Hematopoietic multipotent progenitor cell treated with erythropoietin and hydrocortisone succinate and interleukin-3 and kit ligand, for 4 days (in vitro differentiated cells): ENCODE results near the gene KCNMB4.

Experiments
- DNase-seq: peaks from one replicate; pipeline ENCODE4 v3.0.0-alpha.2; 2015

Gene KCNMB4

GRCh38 chr12:70365648-70366518 is at the start of gene KCNMB4:
KCNMB4 (plus strand) TSS chr12:70366290; CDS start chr12:70366735, 445 bp downstream.
- peak; percentile 60 for DNase-seq

- peak; percentile 71 for DNase-seq
Measured at GRCh38 chr12:70317781-70318180, 48.3 kb upstream of the KCNMB4 start.

- DNase-seq = peak; percentile 7
Measured at GRCh38 chr12:70319605-70320004, 46.5 kb upstream of the KCNMB4 start.

GRCh38 chr12:70321191-70321590 is 44.9 kb upstream of the KCNMB4 start:
- peak; percentile 32 for DNase-seq

GRCh38 chr12:70327541-70327940 is 38.5 kb upstream of the KCNMB4 start:
- DNase-seq = no peak

GRCh38 chr12:70329728-70330127 is 36.4 kb upstream of the KCNMB4 start:
- DNase-seq = no peak

GRCh38 chr12:70330158-70330557 is 35.9 kb upstream of the KCNMB4 start:
- no peak for DNase-seq

GRCh38 chr12:70332236-70332635 is 33.9 kb upstream of the KCNMB4 start:
- no peak for DNase-seq

- DNase-seq = no peak
Measured at GRCh38 chr12:70334742-70335141, 31.3 kb upstream of the KCNMB4 start.

- no peak for DNase-seq
Measured at GRCh38 chr12:70338531-70338930, 27.6 kb upstream of the KCNMB4 start.

GRCh38 chr12:70351076-70351475 is 15.0 kb upstream of the KCNMB4 start:
- no peak for DNase-seq

- DNase-seq = peak; percentile 18
Measured at GRCh38 chr12:70353780-70354660, 12.1 kb upstream of the KCNMB4 start.

GRCh38 chr12:70354787-70355186 is 11.3 kb upstream of the KCNMB4 start:
- DNase-seq = peak; percentile 25

GRCh38 chr12:70355972-70356371 is 10.1 kb upstream of the KCNMB4 start:
- no peak for DNase-seq

- no peak for DNase-seq
Measured at GRCh38 chr12:70359458-70360197, 6.5 kb upstream of the KCNMB4 start.

GRCh38 chr12:70360218-70360617 is 5.9 kb upstream of the KCNMB4 start:
- no peak for DNase-seq

- DNase-seq = peak; percentile 15
Measured at GRCh38 chr12:70364695-70365397, 1.2 kb upstream of the KCNMB4 start.

GRCh38 chr12:70365398-70365647 is 767 bp upstream of the KCNMB4 start:
- DNase-seq = no peak

- peak; percentile 66 for DNase-seq
Measured at GRCh38 chr12:70366581-70367257, 629 bp downstream of the KCNMB4 start.

- no peak for DNase-seq
Measured at GRCh38 chr12:70367258-70368141, 1.4 kb downstream of the KCNMB4 start.

GRCh38 chr12:70372881-70373280 is 6.8 kb downstream of the KCNMB4 start:
- no peak for DNase-seq
